Cardiac fibroblast (primary cell): Measurements from ENCODE around the gene DYNLL2.

Experiments
- DNase-seq, 2 donors: peaks; one replicate each; pipeline versions ENCODE4 v3.0.0 to v3.0.0-alpha.2; 2010; ENCODE audit warnings: low read depth in 2 of 2
- H3K4me3 ChIP-seq, 2 donors: replicated peaks in 1 of 2; 1 replicate in 1 of 2; 2 replicates in 1 of 2; pipeline ENCODE4 v1.5.1; 2011; ENCODE audit warnings: low read depth in 2 of 2, low read length in 2 of 2, mild to moderate bottlenecking in 2 of 2, moderate library complexity in 1 of 2
- TF ChIP-seq, protein P1 (sequence below): IDR thresholded peaks from one replicate; pipeline ENCODE4 v1.5.1; 2011; ENCODE audit warnings: low read depth, mild to moderate bottlenecking, low read length, inconsistent platforms

DYNLL2 gene

DNA sequence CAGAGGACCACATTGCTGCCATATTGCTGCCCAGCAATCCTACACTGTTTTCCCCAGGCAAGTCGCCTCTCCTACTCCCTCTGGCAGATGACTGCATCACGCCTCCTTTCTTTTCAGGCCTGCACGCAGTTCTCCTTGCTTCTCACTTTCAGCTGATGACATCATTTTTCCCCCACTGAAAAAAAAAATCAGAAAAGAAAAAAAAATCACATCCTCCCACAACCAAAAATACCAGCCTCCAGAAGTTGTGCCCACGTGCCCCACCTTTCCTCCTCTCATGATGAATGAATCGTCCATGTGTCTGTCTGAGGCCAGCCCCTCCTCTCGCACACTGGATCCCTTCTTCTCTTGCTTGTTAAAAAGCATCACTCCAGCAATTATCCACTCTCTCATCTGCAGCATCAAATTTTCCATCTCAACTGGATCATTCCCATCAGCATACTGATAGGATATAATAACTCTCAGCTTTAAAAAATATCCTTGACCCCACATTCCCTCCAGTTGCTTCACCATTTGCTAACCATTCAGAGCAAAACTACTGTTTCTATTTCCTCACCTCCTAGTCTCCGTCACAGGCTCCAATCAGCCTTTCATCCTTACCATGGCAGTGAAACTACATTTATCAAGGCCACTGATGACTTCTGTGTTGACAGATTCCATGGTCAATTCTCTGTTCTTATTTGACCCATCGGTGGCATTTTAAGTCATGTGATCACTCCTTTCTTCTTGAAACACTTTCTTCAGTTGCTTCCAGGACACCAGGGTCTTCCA, 30.1 kb upstream of the DYNLL2 start:
- TF ChIP-seq, protein P1, sequence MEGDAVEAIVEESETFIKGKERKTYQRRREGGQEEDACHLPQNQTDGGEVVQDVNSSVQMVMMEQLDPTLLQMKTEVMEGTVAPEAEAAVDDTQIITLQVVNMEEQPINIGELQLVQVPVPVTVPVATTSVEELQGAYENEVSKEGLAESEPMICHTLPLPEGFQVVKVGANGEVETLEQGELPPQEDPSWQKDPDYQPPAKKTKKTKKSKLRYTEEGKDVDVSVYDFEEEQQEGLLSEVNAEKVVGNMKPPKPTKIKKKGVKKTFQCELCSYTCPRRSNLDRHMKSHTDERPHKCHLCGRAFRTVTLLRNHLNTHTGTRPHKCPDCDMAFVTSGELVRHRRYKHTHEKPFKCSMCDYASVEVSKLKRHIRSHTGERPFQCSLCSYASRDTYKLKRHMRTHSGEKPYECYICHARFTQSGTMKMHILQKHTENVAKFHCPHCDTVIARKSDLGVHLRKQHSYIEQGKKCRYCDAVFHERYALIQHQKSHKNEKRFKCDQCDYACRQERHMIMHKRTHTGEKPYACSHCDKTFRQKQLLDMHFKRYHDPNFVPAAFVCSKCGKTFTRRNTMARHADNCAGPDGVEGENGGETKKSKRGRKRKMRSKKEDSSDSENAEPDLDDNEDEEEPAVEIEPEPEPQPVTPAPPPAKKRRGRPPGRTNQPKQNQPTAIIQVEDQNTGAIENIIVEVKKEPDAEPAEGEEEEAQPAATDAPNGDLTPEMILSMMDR = no peak
- peak in 1 of 2 donors; percentile 3 for DNase-seq
- H3K4me3 ChIP-seq = no peak overlapping the region

DNA sequence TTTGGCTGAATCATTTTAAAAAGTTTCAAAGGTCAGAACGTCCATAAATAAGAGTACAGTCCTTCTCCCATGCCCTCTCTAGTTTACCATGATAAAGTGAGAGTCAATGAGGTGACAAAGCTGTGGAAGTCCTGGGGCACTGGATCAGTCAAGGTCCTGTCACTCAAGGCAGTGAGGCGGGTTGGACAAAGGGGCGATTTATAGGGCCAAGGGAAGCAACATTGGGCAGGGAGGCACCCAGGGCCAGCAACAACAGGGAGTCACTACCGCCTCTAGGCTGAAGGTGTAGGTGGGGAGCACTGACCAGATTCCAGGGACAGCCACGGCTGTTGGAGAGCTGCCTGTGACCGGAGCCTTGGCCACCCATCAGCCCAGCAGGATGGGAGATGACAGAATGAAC, 28.6 kb upstream of the DYNLL2 start:
- H3K4me3 ChIP-seq = no peak overlapping the region
- TF ChIP-seq, protein P1 = no peak
- no peak for DNase-seq

DNA sequence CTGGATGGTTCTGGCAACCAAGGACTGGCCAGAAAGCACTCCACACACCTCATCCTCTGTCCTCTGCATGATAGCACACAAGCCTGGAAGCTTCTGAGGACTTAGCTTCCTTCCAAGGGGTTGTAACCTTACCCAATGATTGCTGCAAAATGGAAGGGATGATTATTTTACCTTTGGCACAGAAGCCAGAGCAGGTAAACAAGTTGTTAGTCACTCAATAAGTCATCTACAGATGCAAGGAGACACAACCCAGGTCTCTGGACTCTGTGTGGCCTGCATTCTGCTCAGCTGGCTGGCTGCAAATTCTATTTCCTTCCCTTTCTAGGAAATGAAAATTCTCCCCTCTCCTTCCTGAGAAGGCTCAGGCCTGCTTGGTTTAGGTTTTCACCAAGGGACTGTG, 26.7 kb upstream of the DYNLL2 start:
- TF ChIP-seq, protein P1 = no peak
- H3K4me3 ChIP-seq = no peak overlapping the region
- no peak for DNase-seq

DNA sequence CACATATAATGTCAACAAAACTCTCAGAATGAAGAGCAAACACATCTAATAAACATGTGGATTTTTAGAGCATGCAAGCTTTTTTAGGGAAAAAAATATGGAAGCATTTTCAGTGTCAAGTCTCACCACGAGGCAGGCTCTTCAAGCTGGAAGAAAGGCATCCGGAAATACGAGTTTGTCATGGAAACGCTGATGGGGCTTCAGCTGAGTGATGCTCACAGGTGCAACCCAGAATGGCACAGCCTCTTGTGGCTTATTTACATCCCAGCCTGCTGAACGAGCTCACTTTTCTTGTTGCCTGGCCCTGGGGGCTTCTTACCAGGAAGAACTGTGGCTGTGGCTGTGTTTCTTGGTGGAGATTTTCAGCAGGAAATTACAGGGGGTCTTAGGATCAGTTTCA, 24.1 kb upstream of the DYNLL2 start:
- TF ChIP-seq, protein P1 = no peak
- no peak overlapping the region for H3K4me3 ChIP-seq
- no peak for DNase-seq

DNA sequence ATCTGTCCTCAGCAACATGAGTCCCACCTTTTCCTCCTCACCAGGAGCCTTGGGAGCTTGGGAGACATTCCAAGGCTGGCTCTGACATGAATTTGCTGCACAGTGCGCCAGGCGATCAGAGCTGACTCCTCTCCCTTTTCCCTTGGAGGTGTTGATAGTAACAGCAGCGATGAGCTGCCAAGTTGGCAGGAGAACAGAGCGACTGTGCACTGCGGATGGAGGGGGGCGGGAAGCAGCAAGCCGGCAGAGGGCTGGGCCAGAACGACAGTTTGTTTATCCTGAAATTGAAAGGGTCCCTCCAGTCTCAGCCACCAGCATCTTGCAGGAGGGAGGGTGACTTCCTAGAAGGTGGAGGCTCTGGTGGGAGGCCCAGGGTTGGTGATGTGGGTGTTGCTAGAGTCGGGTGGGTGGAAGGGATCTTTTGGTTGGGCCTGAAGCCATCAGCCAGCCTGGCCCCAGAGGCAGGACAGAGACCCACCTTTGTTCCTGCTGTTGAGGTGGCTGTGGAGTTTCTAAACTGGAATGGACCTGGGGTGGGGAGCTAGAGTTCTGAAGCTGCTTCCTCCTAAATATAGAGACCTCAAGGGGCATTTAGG, 22.5 kb upstream of the DYNLL2 start:
- DNase-seq = peak; percentile 6 to 67
- H3K4me3 ChIP-seq = no peak overlapping the region
- TF ChIP-seq, protein P1 = no peak

DNA sequence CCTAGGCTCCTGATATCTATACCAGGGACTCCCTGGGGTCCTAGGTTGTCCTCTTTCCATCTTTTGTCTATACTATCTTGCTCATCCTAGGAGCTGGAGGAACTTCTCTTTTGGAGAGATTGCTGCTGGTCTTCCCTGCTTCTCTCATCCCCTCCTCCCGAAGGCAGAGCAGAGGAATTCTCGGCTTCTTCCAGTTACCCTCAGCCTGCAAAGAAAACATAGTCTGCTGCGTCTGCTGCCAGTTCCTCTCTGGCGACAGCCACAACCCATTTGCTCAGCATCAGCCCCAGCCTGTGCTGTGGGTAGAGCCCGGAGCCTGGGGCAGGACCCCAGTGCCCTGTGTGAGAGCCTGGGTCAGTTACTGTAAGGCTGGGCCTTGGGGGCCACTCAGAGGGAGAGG, 21.5 kb upstream of the DYNLL2 start:
- no peak for DNase-seq
- no peak overlapping the region for H3K4me3 ChIP-seq
- TF ChIP-seq, protein P1 = no peak
